ENCODE data around the gene CGB5. TPM values are rescaled to one million over a fixed set of nuclear protein-coding genes. Genes with fewer than 3 reads are reported as not detected.
"Not testable (repeated sequence)": the region's sequence is repeated elsewhere in the genome, so short reads cannot be mapped to it uniquely, and the experiment has no call there.

Gene CGB5
- not detected in 2 replicates for total RNA-seq

- intact Hi-C loops (cut with micrococcal nuclease): not testable (repeated sequence)
These were observed at the start of gene CGB5 for GRCh38 chr19:49043548-49043947. Gene CGB5 (plus strand): TSS chr19:49043848. CDS start chr19:49044210, 362 bp downstream.

GRCh38 chr19:48994035-48994386 lies 49.6 kb upstream of the CGB5 start:
- intact Hi-C loops (cut with micrococcal nuclease): loop anchor here (10.0 kb wide), 2 partner anchors 151 to 481 kb away; partner anchors contain the start of gene FLT3LG

- intact Hi-C loops (cut with micrococcal nuclease): loop anchor here (10.0 kb wide), 2 partner anchors 147 to 477 kb away; partner anchors contain the start of gene FLT3LG
These were observed 45.7 kb upstream of the CGB5 start for GRCh38 chr19:48997972-48998371.

- intact Hi-C loops (cut with micrococcal nuclease): loop anchor here (10.0 kb wide), 2 partner anchors 145 to 475 kb away; partner anchors contain the start of gene FLT3LG
These were observed 43.9 kb upstream of the CGB5 start for GRCh38 chr19:48999481-49000325.

GRCh38 chr19:49004133-49004532 lies 39.5 kb upstream of the CGB5 start:
- intact Hi-C loops (cut with micrococcal nuclease): no loop called here

GRCh38 chr19:49004964-49005614 lies 38.6 kb upstream of the CGB5 start:
- intact Hi-C loops (cut with micrococcal nuclease): no loop called here

- intact Hi-C loops (cut with micrococcal nuclease): no loop called here
These were observed 36.7 kb upstream of the CGB5 start for GRCh38 chr19:49006905-49007304.

GRCh38 chr19:49009828-49010227 lies 33.8 kb upstream of the CGB5 start:
- intact Hi-C loops (cut with micrococcal nuclease): no loop called here

- intact Hi-C loops (cut with micrococcal nuclease): no loop called here
These were observed 33.2 kb upstream of the CGB5 start for GRCh38 chr19:49010453-49010852.

- intact Hi-C loops (cut with micrococcal nuclease): no loop called here
These were observed 32.5 kb upstream of the CGB5 start for GRCh38 chr19:49011194-49011593.

- intact Hi-C loops (cut with micrococcal nuclease): no loop called here
These were observed 29.4 kb upstream of the CGB5 start for GRCh38 chr19:49014123-49014869.

GRCh38 chr19:49014870-49015255 lies 28.8 kb upstream of the CGB5 start:
- intact Hi-C loops (cut with micrococcal nuclease): no loop called here

GRCh38 chr19:49016067-49016839 lies 27.4 kb upstream of the CGB5 start:
- intact Hi-C loops (cut with micrococcal nuclease): no loop called here

GRCh38 chr19:49017041-49017665 lies 26.5 kb upstream of the CGB5 start, which contains the start of gene LHB:
Gene LHB (minus strand): TSS chr19:49017091. CDS start chr19:49017081, 10 bp downstream.
- intact Hi-C loops (cut with micrococcal nuclease): no loop called here

- intact Hi-C loops (cut with micrococcal nuclease): no loop called here
These were observed 25.8 kb upstream of the CGB5 start for GRCh38 chr19:49017666-49018351.

- intact Hi-C loops (cut with micrococcal nuclease): not testable (repeated sequence)
These were observed 25.0 kb upstream of the CGB5 start for GRCh38 chr19:49018388-49019241.

GRCh38 chr19:49019242-49019932 lies 24.3 kb upstream of the CGB5 start:
- intact Hi-C loops (cut with micrococcal nuclease): no loop called here

GRCh38 chr19:49020342-49020741 lies 23.3 kb upstream of the CGB5 start:
- intact Hi-C loops (cut with micrococcal nuclease): no loop called here

Measured in T-helper 2 cell treated with Interferon-gamma antibody and Interleukin-4, amounts not matched to agents 100 ng/mL and 5 ng/mL, for 36 hours (primary cell).